Measurements from ENCODE around the gene SPTBN1.
"Not testable (repeated sequence)": the region's sequence is repeated elsewhere in the genome, so short reads cannot be mapped to it uniquely, and the experiment has no call there.

The SPTBN1 gene

DNA sequence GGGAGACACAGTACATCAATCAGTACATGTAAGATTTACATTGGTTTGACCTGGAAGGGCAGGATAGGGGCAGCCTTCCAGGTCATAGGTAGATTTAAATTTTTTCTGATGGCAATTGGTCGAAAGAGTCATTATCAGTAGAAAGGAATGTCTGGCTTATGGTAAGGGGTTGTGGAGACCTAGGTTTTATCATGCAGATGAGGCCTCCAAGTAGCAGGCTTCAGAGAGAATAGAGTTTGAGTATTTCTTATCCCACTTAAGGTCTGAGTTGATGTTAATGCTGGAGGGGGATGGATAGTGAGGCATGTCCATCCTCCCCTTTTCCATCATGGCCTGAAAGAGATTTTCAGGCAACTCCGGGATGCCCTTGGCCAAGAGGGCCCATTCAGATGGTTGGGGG lies 60.7 kb downstream of the SPTBN1 start:
- Histone ChIP-seq H3K4me1 (ENCODE audit: insufficient read depth, low read length) (peaks cover 10% of the 10 kb centered on the region), H3K36me3 (ENCODE audit: insufficient read depth, low read length) (no peaks in the 10 kb centered on the region), H3K27ac (ENCODE audit: low read length) (no peak overlapping the region), H4K20me1 (ENCODE audit: insufficient read depth, low read length) (no peaks in the 10 kb centered on the region), H3K4me3 (ENCODE audit: low read depth in 1 of 2, low read length in 2 of 2) (no peak overlapping the region), H3K79me2 (ENCODE audit: insufficient read depth, low read length) (no peaks in the 10 kb centered on the region), H2AFZ (ENCODE audit: low read depth, low read length) (no peak overlapping the region), H3K4me2 (ENCODE audit: insufficient read depth, low read length) (no peak overlapping the region), H3K9ac (ENCODE audit: low read depth, low read length) (no peak overlapping the region), H3K9me3 (ENCODE audit: insufficient read depth, low read length, severe bottlenecking) (no peaks in the 10 kb centered on the region), H3K27me3 (ENCODE audit: insufficient read depth, low read length, poor library complexity) (no peaks in the 10 kb centered on the region)
- DNase-seq (no peak), ATAC-seq (ENCODE audit: insufficient read depth, low read depth) (no peak)
- TF ChIP-seq EZH2 (IDR thresholded peaks at IDR 0.05; ENCODE audit: borderline replicate concordance, low read depth, low read length, severe bottlenecking), result no peak
- TF ChIP-seq, protein P1, sequence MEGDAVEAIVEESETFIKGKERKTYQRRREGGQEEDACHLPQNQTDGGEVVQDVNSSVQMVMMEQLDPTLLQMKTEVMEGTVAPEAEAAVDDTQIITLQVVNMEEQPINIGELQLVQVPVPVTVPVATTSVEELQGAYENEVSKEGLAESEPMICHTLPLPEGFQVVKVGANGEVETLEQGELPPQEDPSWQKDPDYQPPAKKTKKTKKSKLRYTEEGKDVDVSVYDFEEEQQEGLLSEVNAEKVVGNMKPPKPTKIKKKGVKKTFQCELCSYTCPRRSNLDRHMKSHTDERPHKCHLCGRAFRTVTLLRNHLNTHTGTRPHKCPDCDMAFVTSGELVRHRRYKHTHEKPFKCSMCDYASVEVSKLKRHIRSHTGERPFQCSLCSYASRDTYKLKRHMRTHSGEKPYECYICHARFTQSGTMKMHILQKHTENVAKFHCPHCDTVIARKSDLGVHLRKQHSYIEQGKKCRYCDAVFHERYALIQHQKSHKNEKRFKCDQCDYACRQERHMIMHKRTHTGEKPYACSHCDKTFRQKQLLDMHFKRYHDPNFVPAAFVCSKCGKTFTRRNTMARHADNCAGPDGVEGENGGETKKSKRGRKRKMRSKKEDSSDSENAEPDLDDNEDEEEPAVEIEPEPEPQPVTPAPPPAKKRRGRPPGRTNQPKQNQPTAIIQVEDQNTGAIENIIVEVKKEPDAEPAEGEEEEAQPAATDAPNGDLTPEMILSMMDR (IDR thresholded peaks at IDR 0.05; ENCODE audit: borderline replicate concordance, extremely low read depth, low read length, poor library complexity, severe bottlenecking), result no peak

DNA sequence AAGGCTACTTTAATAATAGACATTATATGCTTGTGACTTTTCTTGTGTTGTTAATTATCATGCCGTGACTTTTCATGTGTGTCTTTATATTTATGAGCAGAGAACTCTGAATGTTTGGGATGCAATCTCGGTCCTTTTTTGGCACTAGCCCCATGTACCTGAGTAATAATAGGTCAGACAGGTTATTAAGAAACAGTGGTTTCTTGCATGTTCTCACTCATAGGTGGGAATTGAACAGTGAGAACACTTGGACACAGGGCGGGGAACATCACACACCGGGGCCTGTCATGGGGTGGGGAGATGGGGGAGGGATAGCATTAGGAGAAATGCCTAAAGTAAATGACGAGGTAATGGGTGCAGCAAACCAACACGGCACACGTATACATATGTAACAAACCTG lies 61.9 kb downstream of the SPTBN1 start:
- not testable (repeated sequence) for H2AFZ ChIP-seq (ENCODE audit: low read depth, low read length); H3K9ac ChIP-seq (ENCODE audit: low read depth, low read length); H3K27me3 ChIP-seq (ENCODE audit: insufficient read depth, low read length, poor library complexity); H3K36me3 ChIP-seq (ENCODE audit: insufficient read depth, low read length); H3K4me1 ChIP-seq (ENCODE audit: insufficient read depth, low read length); H3K4me3 ChIP-seq (ENCODE audit: low read depth in 1 of 2, low read length in 2 of 2); H3K27ac ChIP-seq (ENCODE audit: low read length); H3K4me2 ChIP-seq (ENCODE audit: insufficient read depth, low read length); DNase-seq; H3K79me2 ChIP-seq (ENCODE audit: insufficient read depth, low read length); H4K20me1 ChIP-seq (ENCODE audit: insufficient read depth, low read length); ATAC-seq (ENCODE audit: insufficient read depth, low read depth); H3K9me3 ChIP-seq (ENCODE audit: insufficient read depth, low read length, severe bottlenecking)

DNA sequence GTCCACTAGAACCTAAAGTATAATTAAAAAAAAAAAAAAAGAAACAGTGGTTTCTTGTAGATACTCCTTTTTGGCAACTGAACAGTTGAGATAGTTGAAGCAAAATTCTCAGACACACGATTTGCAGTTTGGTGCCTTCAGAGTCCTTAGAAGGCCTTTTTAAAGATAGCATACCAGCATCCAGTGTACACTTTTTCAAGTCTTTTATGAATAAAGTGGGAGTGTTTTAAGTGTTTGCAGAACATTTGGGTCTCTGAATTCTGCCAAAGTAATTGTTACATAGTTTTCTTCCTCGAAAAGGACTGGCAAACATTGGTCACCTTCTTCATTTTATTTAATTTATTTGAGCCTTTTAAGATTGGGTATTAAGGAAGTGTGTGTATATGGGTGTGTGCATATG lies 62.3 kb downstream of the SPTBN1 start:
- no peaks in the 10 kb centered on the region for H3K27me3 ChIP-seq (ENCODE audit: insufficient read depth, low read length, poor library complexity)
- no peak overlapping the region for H2AFZ ChIP-seq (ENCODE audit: low read depth, low read length)
- no peaks in the 10 kb centered on the region for H3K36me3 ChIP-seq (ENCODE audit: insufficient read depth, low read length)
- 0 out of 2 replicates have a peak, but pooled peaks cover under 1% of the 10 kb centered on the region for H3K4me1 ChIP-seq (ENCODE audit: insufficient read depth, low read length)
- H3K9ac ChIP-seq (ENCODE audit: low read depth, low read length), result no peak overlapping the region
- ATAC-seq (ENCODE audit: insufficient read depth, low read depth) (no peak), DNase-seq (no peak)
- no peak overlapping the region for H3K4me2 ChIP-seq (ENCODE audit: insufficient read depth, low read length)
- H3K4me3 ChIP-seq (ENCODE audit: low read depth in 1 of 2, low read length in 2 of 2), result no peak overlapping the region
- H3K9me3 ChIP-seq (ENCODE audit: insufficient read depth, low read length, severe bottlenecking), result no peaks in the 10 kb centered on the region
- no peak for TF ChIP-seq EZH2 (IDR thresholded peaks at IDR 0.05; ENCODE audit: borderline replicate concordance, low read depth, low read length, severe bottlenecking)
- TF ChIP-seq, protein P1 (IDR thresholded peaks at IDR 0.05; ENCODE audit: borderline replicate concordance, extremely low read depth, low read length, poor library complexity, severe bottlenecking), result no peak
- H4K20me1 ChIP-seq (ENCODE audit: insufficient read depth, low read length), result no peaks in the 10 kb centered on the region
- no peak overlapping the region for H3K27ac ChIP-seq (ENCODE audit: low read length)
- no peaks in the 10 kb centered on the region for H3K79me2 ChIP-seq (ENCODE audit: insufficient read depth, low read length)

DNA sequence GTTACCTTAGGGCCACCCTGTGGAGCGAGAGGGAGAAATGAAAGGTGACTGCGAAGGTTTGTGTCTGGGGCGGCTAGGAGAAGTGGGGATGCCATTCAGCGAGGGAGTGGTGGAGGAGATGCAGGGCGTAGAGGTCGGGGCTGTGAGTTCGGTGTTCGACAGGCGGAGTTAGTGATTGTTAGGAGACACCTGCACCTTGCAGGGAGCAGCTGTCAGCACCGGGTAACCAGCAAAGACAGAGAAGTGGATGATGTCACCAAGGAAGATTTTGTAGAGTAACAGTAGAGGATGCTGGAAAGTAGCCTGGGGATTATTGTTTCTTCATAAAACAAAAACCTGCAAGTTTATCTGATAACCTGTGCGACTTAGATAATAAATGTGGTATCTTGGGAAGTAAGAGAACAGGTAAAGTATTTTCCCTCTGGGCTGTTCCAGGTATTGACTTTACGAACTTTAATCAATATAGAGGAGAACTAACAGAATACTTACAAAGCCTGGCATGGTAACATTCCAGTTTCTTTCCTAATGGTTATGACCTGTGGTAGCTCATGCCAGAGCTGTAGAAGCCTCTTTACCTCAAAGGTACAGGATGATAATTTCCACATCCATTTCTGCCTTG lies 63.8 kb downstream of the SPTBN1 start:
- H3K79me2 ChIP-seq (ENCODE audit: insufficient read depth, low read length), result no peaks in the 10 kb centered on the region
- no peak overlapping the region for H2AFZ ChIP-seq (ENCODE audit: low read depth, low read length)
- H3K9me3 ChIP-seq (ENCODE audit: insufficient read depth, low read length, severe bottlenecking), result no peaks in the 10 kb centered on the region
- ATAC-seq (ENCODE audit: insufficient read depth, low read depth), result no peak
- no peak overlapping the region for H3K27ac ChIP-seq (ENCODE audit: low read length)
- H3K27me3 ChIP-seq (ENCODE audit: insufficient read depth, low read length, poor library complexity), result no peaks in the 10 kb centered on the region
- no peaks in the 10 kb centered on the region for H3K36me3 ChIP-seq (ENCODE audit: insufficient read depth, low read length)
- no peak for DNase-seq
- no peak overlapping the region for H3K4me2 ChIP-seq (ENCODE audit: insufficient read depth, low read length)
- TF ChIP-seq EZH2 (IDR thresholded peaks at IDR 0.05; ENCODE audit: borderline replicate concordance, low read depth, low read length, severe bottlenecking), result no peak
- TF ChIP-seq, protein P1 (IDR thresholded peaks at IDR 0.05; ENCODE audit: borderline replicate concordance, extremely low read depth, low read length, poor library complexity, severe bottlenecking), result no peak
- no peaks in the 10 kb centered on the region for H4K20me1 ChIP-seq (ENCODE audit: insufficient read depth, low read length)
- H3K9ac ChIP-seq (ENCODE audit: low read depth, low read length), result no peak overlapping the region
- H3K4me1 ChIP-seq (ENCODE audit: insufficient read depth, low read length), result no peaks in the 10 kb centered on the region
- H3K4me3 ChIP-seq (ENCODE audit: low read depth in 1 of 2, low read length in 2 of 2), result no peak overlapping the region

Data from DND-41 (cell line).